ENCODE results near the gene KCMF1. TPM values are rescaled to one million over a fixed set of nuclear protein-coding genes. Genes with fewer than 3 reads are reported as not detected.

Gene KCMF1
- total and polyA plus RNA-seq, 10 of the 15 experiments (the other 5 are each of a cell fraction or from before 2014, with no cell fraction given) = 8.4 to 124 (median 43.0) TPM

DNA sequence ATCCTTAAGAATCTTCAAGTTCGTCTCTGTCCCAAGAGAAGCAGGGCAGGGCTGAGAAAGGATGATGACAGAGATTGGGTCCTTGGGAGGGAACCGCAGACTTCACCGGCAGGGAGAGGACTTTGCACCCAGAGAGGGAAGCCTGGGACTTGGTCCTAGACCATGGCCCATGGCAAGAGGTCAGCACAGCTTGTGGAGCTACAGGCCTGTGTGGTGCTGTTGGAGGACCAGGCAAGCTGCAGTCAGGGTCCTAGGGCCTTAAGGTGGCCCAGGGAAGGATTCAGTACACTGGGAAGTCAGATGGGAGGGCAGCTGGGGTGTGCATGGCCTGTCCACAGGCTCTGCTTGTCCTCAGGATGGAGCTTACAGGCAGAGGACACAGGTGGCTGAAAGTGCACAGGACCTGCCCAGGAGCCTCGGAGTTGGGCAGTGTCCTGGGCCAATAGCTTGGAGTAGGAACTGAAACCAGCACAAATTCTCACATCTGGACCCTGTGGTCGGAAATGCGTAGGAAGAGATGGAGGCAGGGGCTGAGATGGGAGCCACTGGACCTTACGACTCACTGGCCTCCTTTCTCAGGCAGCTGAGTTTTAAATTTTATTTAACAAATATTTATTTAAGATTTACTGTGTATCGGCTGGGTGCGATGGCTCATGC lies 105.8 kb downstream of the KCMF1 start:
- FAIRE-seq = no peak
- TF ChIP-seq SUZ12 (IDR thresholded peaks at IDR 0.05; ENCODE audit: unreplicated experiment) = no peak
- TF ChIP-seq EZH2 (IDR thresholded peaks at IDR 0.05; ENCODE audit: borderline replicate concordance, control insufficient read depth, low read depth, low read length) = no peak
- TF ChIP-seq STAT3 (IDR thresholded peaks at IDR 0.05; ENCODE audit: low read depth, low read length) = no peak
- TF ChIP-seq RELA (IDR thresholded peaks at IDR 0.05; ENCODE audit: borderline replicate concordance, partially characterized antibody) = no peak
- TF ChIP-seq, protein P1, sequence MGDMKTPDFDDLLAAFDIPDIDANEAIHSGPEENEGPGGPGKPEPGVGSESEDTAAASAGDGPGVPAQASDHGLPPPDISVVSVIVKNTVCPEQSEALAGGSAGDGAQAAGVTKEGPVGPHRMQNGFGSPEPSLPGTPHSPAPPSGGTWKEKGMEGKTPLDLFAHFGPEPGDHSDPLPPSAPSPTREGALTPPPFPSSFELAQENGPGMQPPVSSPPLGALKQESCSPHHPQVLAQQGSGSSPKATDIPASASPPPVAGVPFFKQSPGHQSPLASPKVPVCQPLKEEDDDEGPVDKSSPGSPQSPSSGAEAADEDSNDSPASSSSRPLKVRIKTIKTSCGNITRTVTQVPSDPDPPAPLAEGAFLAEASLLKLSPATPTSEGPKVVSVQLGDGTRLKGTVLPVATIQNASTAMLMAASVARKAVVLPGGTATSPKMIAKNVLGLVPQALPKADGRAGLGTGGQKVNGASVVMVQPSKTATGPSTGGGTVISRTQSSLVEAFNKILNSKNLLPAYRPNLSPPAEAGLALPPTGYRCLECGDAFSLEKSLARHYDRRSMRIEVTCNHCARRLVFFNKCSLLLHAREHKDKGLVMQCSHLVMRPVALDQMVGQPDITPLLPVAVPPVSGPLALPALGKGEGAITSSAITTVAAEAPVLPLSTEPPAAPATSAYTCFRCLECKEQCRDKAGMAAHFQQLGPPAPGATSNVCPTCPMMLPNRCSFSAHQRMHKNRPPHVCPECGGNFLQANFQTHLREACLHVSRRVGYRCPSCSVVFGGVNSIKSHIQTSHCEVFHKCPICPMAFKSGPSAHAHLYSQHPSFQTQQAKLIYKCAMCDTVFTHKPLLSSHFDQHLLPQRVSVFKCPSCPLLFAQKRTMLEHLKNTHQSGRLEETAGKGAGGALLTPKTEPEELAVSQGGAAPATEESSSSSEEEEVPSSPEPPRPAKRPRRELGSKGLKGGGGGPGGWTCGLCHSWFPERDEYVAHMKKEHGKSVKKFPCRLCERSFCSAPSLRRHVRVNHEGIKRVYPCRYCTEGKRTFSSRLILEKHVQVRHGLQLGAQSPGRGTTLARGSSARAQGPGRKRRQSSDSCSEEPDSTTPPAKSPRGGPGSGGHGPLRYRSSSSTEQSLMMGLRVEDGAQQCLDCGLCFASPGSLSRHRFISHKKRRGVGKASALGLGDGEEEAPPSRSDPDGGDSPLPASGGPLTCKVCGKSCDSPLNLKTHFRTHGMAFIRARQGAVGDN (IDR thresholded peaks at IDR 0.05) = no peak
- no peak for TF ChIP-seq PAX8 (IDR thresholded peaks at IDR 0.05)
- peak; percentile 26; the same call in 1 of the 2 replicates for TF ChIP-seq RUNX3 (IDR thresholded peaks at IDR 0.05; ENCODE audit: low read length)
- peak; percentile 62 for TF ChIP-seq SPI1 (IDR thresholded peaks at IDR 0.05; ENCODE audit: borderline replicate concordance, insufficient read depth, low read depth, low read length)
- no peak for TF ChIP-seq POLR2AphosphoS2 (IDR thresholded peaks at IDR 0.05; ENCODE audit: low read depth, low read length)
- TF ChIP-seq, protein P2, sequence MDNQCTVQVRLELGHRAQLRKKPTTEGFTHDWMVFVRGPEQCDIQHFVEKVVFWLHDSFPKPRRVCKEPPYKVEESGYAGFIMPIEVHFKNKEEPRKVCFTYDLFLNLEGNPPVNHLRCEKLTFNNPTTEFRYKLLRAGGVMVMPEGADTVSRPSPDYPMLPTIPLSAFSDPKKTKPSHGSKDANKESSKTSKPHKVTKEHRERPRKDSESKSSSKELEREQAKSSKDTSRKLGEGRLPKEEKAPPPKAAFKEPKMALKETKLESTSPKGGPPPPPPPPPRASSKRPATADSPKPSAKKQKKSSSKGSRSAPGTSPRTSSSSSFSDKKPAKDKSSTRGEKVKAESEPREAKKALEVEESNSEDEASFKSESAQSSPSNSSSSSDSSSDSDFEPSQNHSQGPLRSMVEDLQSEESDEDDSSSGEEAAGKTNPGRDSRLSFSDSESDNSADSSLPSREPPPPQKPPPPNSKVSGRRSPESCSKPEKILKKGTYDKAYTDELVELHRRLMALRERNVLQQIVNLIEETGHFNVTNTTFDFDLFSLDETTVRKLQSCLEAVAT (IDR thresholded peaks at IDR 0.05) = no peak
- Histone ChIP-seq H3K9me3 (replicated peaks; ENCODE audit: control insufficient read depth, insufficient read depth, low read length) (peaks cover under 1% of the 10 kb centered on the region; the same call in 2 of the 3 replicates), H3K4me3 (no peak overlapping the region), H3K4me1 (ENCODE audit: control insufficient read depth, insufficient read depth, low read length) (no peaks in the 10 kb centered on the region; the same call in 1 of the 2 replicates), H2AFZ (ENCODE audit: control insufficient read depth, low read depth, low read length) (no peak overlapping the region), H3K79me2 (ENCODE audit: control insufficient read depth, insufficient read depth, low read length) (no peaks in the 10 kb centered on the region), H3K27me3 (replicated peaks in 1 of 2; ENCODE audit: control insufficient read depth in 2 of 2, insufficient read depth in 2 of 2, low read length in 1 of 2) (no peaks in the 10 kb centered on the region), H3K36me3 (ENCODE audit: control insufficient read depth in 2 of 2, insufficient read depth in 2 of 2, low read length in 1 of 2) (no peaks in the 10 kb centered on the region), H3K4me2 (ENCODE audit: control insufficient read depth, insufficient read depth) (no peak overlapping the region), H3K9ac (ENCODE audit: control insufficient read depth, insufficient read depth, low read length) (no peak overlapping the region), H4K20me1 (ENCODE audit: control insufficient read depth, insufficient read depth) (no peaks in the 10 kb centered on the region), H3K27ac (ENCODE audit: control insufficient read depth, insufficient read depth) (no peak overlapping the region)
- in situ Hi-C loops (cut with MboI) (no loop called here), intact Hi-C loops (cut with micrococcal nuclease; ENCODE audit: unreplicated experiment) (no loop called here)
- 28% methylated on average over 9 of the region's 9 CpGs for whole genome bisulfite sequencing (ENCODE audit: insufficient coverage, insufficient replicate concordance, low lambda C conversion rate, missing lambda C conversion rate)
- ChIA-PET SMC1A (ENCODE audit: uncharacterized antibody, unreplicated experiment) (no interaction called here), POLR2A (no interaction called here), RAD21 (ENCODE audit: unreplicated experiment) (interaction anchor here (0.6 kb wide), 1 partner anchor 36 kb away, joined by 3 read pairs; no protein-coding TSS in a partner anchor), CTCF (no interaction called here)
- no peak for DNase-seq (ENCODE audit: low read depth, low spot score)
- peak; percentile 86 for ATAC-seq
- no TSS peak for BruUV-seq (replicated peaks)
